Astrocyte (in vitro differentiated cells and primary cell): ENCODE measurements around the gene CADPS. TPM values are rescaled to one million over a fixed set of nuclear protein-coding genes. Genes with fewer than 3 reads are reported as not detected.
A peak's percentile ranks its signal among the peaks of the same experiment; 100 is the strongest.

ENCODE experiments used
- DNase-seq: peaks from one replicate; pipeline ENCODE4 v3.0.0-alpha.2; 2010; ENCODE audit warnings: low read depth
- FAIRE-seq: peaks from 2 replicates; lab custom pipeline; 2011; peaks lifted over from hg19 to GRCh38; lab: Jason Lieb, UNC
- H2AFZ ChIP-seq: 2 replicates; pipeline ENCODE4 v1.6.0; 2012; ENCODE audit warnings: low read depth, low read length, inconsistent platforms
- H3K27ac ChIP-seq: 2 replicates; pipeline ENCODE4 v1.5.1; 2011; ENCODE audit warnings: low read depth, low read length, inconsistent platforms
- H3K27me3 ChIP-seq: 2 replicates; pipeline ENCODE4 v1.6.0; 2011; ENCODE audit warnings: low read length, inconsistent platforms; ENCODE audit not compliant: insufficient read depth
- H3K36me3 ChIP-seq: 2 replicates; pipeline ENCODE4 v1.5.1; 2011; ENCODE audit warnings: low read length, inconsistent platforms; ENCODE audit not compliant: insufficient read depth
- H3K4me1 ChIP-seq: 2 replicates; pipeline ENCODE4 v1.5.1; 2011; ENCODE audit warnings: low read length, inconsistent platforms; ENCODE audit not compliant: insufficient read depth
- H3K4me2 ChIP-seq: 2 replicates; pipeline ENCODE4 v1.6.0; 2012; ENCODE audit warnings: low read length, inconsistent platforms
- H3K4me3 ChIP-seq: 2 replicates; pipeline ENCODE4 v1.5.1; 2011; ENCODE audit warnings: low read depth, mild to moderate bottlenecking, low read length, inconsistent platforms; ENCODE audit not compliant: insufficient read depth
- H3K79me2 ChIP-seq: 2 replicates; pipeline ENCODE4 v1.6.0; 2012; ENCODE audit warnings: mild to moderate bottlenecking, low read length, inconsistent platforms; ENCODE audit not compliant: insufficient read depth
- H3K9ac ChIP-seq: 2 replicates; pipeline ENCODE4 v1.6.0; 2012; ENCODE audit warnings: mild to moderate bottlenecking, low read length, inconsistent platforms
- H3K9me3 ChIP-seq: 2 replicates; pipeline ENCODE4 v1.5.1; 2012; ENCODE audit warnings: low read depth, mild to moderate bottlenecking, low read length, inconsistent platforms; ENCODE audit not compliant: insufficient read depth
- H4K20me1 ChIP-seq: 2 replicates; pipeline ENCODE4 v1.6.0; 2012; ENCODE audit warnings: low read length, inconsistent platforms; ENCODE audit not compliant: insufficient read depth
- H3K27ac Mint-ChIP-seq: one replicate; pipeline ENCODE4 v1.8.0; 2021; ENCODE audit warnings: mild to moderate bottlenecking, mixed read lengths; ENCODE audit not compliant: unreplicated experiment
- H3K27me3 Mint-ChIP-seq: one replicate; pipeline ENCODE4 v1.8.0; 2021; ENCODE audit warnings: low read depth, mixed read lengths; ENCODE audit not compliant: unreplicated experiment
- H3K36me3 Mint-ChIP-seq: one replicate; pipeline ENCODE4 v1.8.0; 2021; ENCODE audit warnings: low read depth, mixed read lengths; ENCODE audit not compliant: unreplicated experiment
- H3K4me1 Mint-ChIP-seq: one replicate; pipeline ENCODE4 v1.8.0; 2021; ENCODE audit warnings: low read depth, mixed read lengths; ENCODE audit not compliant: unreplicated experiment
- H3K4me3 Mint-ChIP-seq: one replicate; pipeline ENCODE4 v1.8.0; 2021; ENCODE audit warnings: mild to moderate bottlenecking, moderate library complexity, mixed read lengths; ENCODE audit not compliant: unreplicated experiment
- H3K9me3 Mint-ChIP-seq: one replicate; pipeline ENCODE4 v1.8.0; 2021; ENCODE audit warnings: mild to moderate bottlenecking, mixed read lengths; ENCODE audit not compliant: unreplicated experiment
- EZH2 ChIP-seq: IDR thresholded peaks from 2 replicates; pipeline ENCODE4 v1.6.1; 2012; ENCODE audit warnings: mild to moderate bottlenecking, low read length, inconsistent platforms; ENCODE audit not compliant: insufficient read depth
- total RNA-seq: library from RNA; stranded (reverse); gene quantifications from 2 replicates; pipeline ENCODE4 v1.2.1, GENCODE V29; 2021
- TF ChIP-seq, protein P1 (sequence below): IDR thresholded peaks from 2 replicates; pipeline ENCODE4 v1.5.1; 2011; ENCODE audit warnings: low read depth, mild to moderate bottlenecking, inconsistent platforms, low read length, moderate library complexity; ENCODE audit not compliant: insufficient read depth

The CADPS gene
- total RNA-seq, 1 donor from 2014 or later: 5.4 TPM

DNA sequence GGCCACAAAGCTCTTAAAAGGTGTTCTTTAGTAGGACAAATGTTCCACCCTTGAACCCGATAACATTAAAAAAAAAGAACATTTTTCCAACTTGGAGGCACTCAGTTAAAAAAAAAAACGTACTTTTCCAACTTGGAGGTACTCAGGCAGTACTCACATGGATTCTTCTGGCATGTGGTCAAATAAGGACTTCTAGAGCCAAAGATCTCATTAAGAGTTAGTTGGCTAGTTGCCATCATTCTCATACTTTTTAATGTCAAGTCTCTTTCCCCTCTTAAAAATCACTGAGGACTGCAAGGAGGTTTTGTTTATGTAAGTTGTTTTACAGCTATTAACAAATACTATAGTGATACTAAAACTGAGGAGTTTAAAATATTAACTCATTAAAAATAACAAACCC, 101.0 kb downstream of the CADPS start:
- no peak overlapping the region for H3K27ac Mint-ChIP-seq
- no peaks in the 10 kb centered on the region for H3K79me2 ChIP-seq
- no peak overlapping the region for H2AFZ ChIP-seq
- DNase-seq (peak; percentile 26), FAIRE-seq (no peak)
- no peak overlapping the region for H3K4me2 ChIP-seq
- no peak overlapping the region for H3K9ac ChIP-seq
- H4K20me1 ChIP-seq: no peaks in the 10 kb centered on the region
- H3K4me1 Mint-ChIP-seq: no peaks in the 10 kb centered on the region
- TF ChIP-seq, protein P1, sequence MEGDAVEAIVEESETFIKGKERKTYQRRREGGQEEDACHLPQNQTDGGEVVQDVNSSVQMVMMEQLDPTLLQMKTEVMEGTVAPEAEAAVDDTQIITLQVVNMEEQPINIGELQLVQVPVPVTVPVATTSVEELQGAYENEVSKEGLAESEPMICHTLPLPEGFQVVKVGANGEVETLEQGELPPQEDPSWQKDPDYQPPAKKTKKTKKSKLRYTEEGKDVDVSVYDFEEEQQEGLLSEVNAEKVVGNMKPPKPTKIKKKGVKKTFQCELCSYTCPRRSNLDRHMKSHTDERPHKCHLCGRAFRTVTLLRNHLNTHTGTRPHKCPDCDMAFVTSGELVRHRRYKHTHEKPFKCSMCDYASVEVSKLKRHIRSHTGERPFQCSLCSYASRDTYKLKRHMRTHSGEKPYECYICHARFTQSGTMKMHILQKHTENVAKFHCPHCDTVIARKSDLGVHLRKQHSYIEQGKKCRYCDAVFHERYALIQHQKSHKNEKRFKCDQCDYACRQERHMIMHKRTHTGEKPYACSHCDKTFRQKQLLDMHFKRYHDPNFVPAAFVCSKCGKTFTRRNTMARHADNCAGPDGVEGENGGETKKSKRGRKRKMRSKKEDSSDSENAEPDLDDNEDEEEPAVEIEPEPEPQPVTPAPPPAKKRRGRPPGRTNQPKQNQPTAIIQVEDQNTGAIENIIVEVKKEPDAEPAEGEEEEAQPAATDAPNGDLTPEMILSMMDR: no peak
- TF ChIP-seq EZH2: no peak
- no peaks in the 10 kb centered on the region for H3K9me3 Mint-ChIP-seq
- no peak overlapping the region for H3K4me3 ChIP-seq
- no peaks in the 10 kb centered on the region for H3K9me3 ChIP-seq
- no peaks in the 10 kb centered on the region for H3K36me3 Mint-ChIP-seq
- H3K27ac ChIP-seq: no peak overlapping the region
- H3K4me1 ChIP-seq: no peaks in the 10 kb centered on the region
- no peak overlapping the region for H3K4me3 Mint-ChIP-seq
- no peaks in the 10 kb centered on the region for H3K27me3 Mint-ChIP-seq
- H3K36me3 ChIP-seq: no peaks in the 10 kb centered on the region
- no peaks in the 10 kb centered on the region for H3K27me3 ChIP-seq

DNA sequence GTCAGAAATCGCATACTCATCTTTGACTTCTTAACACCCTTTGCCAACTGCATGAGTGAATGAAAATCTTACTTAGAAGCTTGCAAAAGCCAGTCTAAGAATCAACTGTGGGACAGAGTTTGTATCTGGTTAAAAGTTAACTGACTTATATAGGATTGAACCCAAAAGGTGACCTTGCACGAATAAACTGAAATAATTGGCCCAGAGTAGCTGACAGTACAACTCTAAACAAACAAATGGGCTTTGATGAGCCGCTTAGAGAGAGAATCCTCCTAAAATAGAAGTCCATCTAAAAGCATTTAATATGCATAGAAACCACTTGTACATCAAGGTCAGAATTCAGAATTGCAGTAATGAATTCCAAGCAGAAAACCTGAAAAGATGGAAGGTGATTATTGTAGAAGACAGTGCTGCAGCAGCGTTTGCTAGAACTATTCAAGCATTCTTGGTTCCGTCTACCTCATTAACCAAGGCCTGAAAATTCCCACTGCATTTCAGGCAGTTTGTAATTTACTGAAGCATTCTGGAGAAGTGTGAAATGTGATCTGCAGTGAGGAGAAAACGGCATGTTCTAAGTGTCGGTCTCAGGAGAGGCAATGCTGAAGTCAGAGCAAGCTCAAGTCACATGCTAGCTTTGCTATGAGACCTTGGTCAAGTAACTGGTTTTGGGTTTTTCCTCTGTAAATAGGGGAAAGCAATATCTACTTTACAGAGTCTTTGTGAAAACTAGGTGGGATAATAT, 103.7 kb downstream of the CADPS start:
- H3K36me3 ChIP-seq: no peaks in the 10 kb centered on the region
- H3K36me3 Mint-ChIP-seq: no peaks in the 10 kb centered on the region
- no peaks in the 10 kb centered on the region for H3K79me2 ChIP-seq
- H4K20me1 ChIP-seq: no peaks in the 10 kb centered on the region
- H3K4me3 Mint-ChIP-seq: no peak overlapping the region
- H3K4me1 ChIP-seq: no peaks in the 10 kb centered on the region
- no peak for TF ChIP-seq EZH2
- TF ChIP-seq, protein P1: no peak
- H3K9ac ChIP-seq: no peak overlapping the region
- no peaks in the 10 kb centered on the region for H3K27me3 Mint-ChIP-seq
- H3K27me3 ChIP-seq: no peaks in the 10 kb centered on the region
- no peak overlapping the region for H3K27ac ChIP-seq
- no peak for DNase-seq
- no peak for FAIRE-seq
- H3K4me1 Mint-ChIP-seq: no peaks in the 10 kb centered on the region
- H3K4me2 ChIP-seq: no peak overlapping the region
- no peaks in the 10 kb centered on the region for H3K9me3 ChIP-seq
- no peak overlapping the region for H2AFZ ChIP-seq
- no peak overlapping the region for H3K4me3 ChIP-seq
- H3K27ac Mint-ChIP-seq: no peak overlapping the region
- H3K9me3 Mint-ChIP-seq: no peaks in the 10 kb centered on the region

- Mint-ChIP-seq H3K36me3 (no peaks in the 10 kb centered on the region), H3K4me1 (no peaks in the 10 kb centered on the region), H3K4me3 (no peak overlapping the region), H3K9me3 (no peaks in the 10 kb centered on the region), H3K27me3 (no peaks in the 10 kb centered on the region), H3K27ac (no peak overlapping the region)
- Histone ChIP-seq H3K27me3 (no peaks in the 10 kb centered on the region), H3K79me2 (no peaks in the 10 kb centered on the region), H3K36me3 (no peaks in the 10 kb centered on the region), H4K20me1 (no peaks in the 10 kb centered on the region), H3K9me3 (no peaks in the 10 kb centered on the region), H3K4me3 (no peak overlapping the region), H3K4me2 (no peak overlapping the region), H3K27ac (no peak overlapping the region), H3K4me1 (no peaks in the 10 kb centered on the region), H3K9ac (no peak overlapping the region), H2AFZ (no peak overlapping the region)
- TF ChIP-seq, protein P1: no peak
- no peak for TF ChIP-seq EZH2
- DNase-seq (peak; percentile 16), FAIRE-seq (no peak)
Measured at GRCh38 chr3:62768896-62769295, 106.3 kb downstream of the CADPS start.
